HEK293T (cell line): ENCODE data around the gene UBN1.

ENCODE experiments used
- ARNT ChIP-seq: fragments of 450-650 bp; IDR thresholded peaks from 2 replicates; pipeline ENCODE4 v1.6.1; 2017; ENCODE audit warnings: mild to moderate bottlenecking
- BHLHE40 ChIP-seq: fragments of 450-650 bp; IDR thresholded peaks from 2 replicates; pipeline ENCODE4 v1.6.1; 2016; ENCODE audit warnings: mild to moderate bottlenecking, moderate library complexity, borderline replicate concordance
- ELF4 ChIP-seq: fragments of 450-650 bp; IDR thresholded peaks from 2 replicates; pipeline ENCODE4 v1.6.1; 2017; ENCODE audit warnings: antibody characterized with exemption
- FOXK2 ChIP-seq: fragments of 450-650 bp; IDR thresholded peaks from 2 replicates; pipeline ENCODE4 v1.6.1; 2016; ENCODE audit warnings: mild to moderate bottlenecking
- NFRKB ChIP-seq: fragments of 450-650 bp; IDR thresholded peaks from 2 replicates; pipeline ENCODE4 v1.6.1; 2016; ENCODE audit warnings: mild to moderate bottlenecking, moderate library complexity
- PKNOX1 ChIP-seq: fragments of 450-650 bp; IDR thresholded peaks from 2 replicates; pipeline ENCODE4 v1.6.1; 2016
- SP1 ChIP-seq: fragments of 450-650 bp; IDR thresholded peaks from 2 replicates; pipeline ENCODE4 v1.6.1; 2017
- SUZ12 ChIP-seq: fragments of 450-650 bp; IDR thresholded peaks from 2 replicates; pipeline ENCODE4 v1.6.1; 2016; ENCODE audit warnings: mild to moderate bottlenecking

GRCh38 chr16:4895366-4895765 lies 48.1 kb downstream of the UBN1 start:
- TF ChIP-seq ELF4 = no peak
- no peak for TF ChIP-seq BHLHE40
- no peak for TF ChIP-seq PKNOX1
- no peak for TF ChIP-seq SP1
- TF ChIP-seq FOXK2 = no peak
- no peak for TF ChIP-seq ARNT
- no peak for TF ChIP-seq NFRKB
- no peak for TF ChIP-seq SUZ12
